IMR-90 (cell line): ENCODE results near the gene RPP40. TPM values are rescaled to one million over a fixed set of nuclear protein-coding genes. Genes with fewer than 3 reads are reported as not detected.

Experiments used
- ATAC-seq: fragments of 200-7000 bp; cut with Tn5 transposase; 2 replicates; pipeline ENCODE4 v1.9.1; 2020; ENCODE audit warnings: low read depth, mild to moderate bottlenecking, moderate library complexity
- BruUV-seq: library from RNA; stranded (reverse); fragments of 400-500 nt; replicated peaks from 2 replicates; lab custom pipeline; 2021; lab: Mats Ljungman, UMichigan
- CTCF ChIA-PET: fragments of 300-600 bp; formaldehyde crosslinking; extraction: SDS; loops from one replicate; lab custom pipeline; 2021; ENCODE audit warnings: antibody characterized with exemption; lab: Yijun Ruan, JAX
- POLR2A ChIA-PET: fragments of 300-600 bp; sonication (Branson Sonifier 250); formaldehyde crosslinking; loops from one replicate; lab custom pipeline; 2022; ENCODE audit warnings: antibody characterized with exemption; ENCODE audit not compliant: unreplicated experiment; lab: Charles Lee
- DNase-seq: peaks from one replicate; pipeline ENCODE4 v3.0.0; 2013
- H2AFZ ChIP-seq: replicated peaks from 2 replicates; pipeline ENCODE3; 2013; ENCODE audit warnings: low read length, mild to moderate bottlenecking; ENCODE audit not compliant: poor library complexity
- H2AK5ac ChIP-seq: 2 replicates; pipeline ENCODE4 v1.6.1; 2013; ENCODE audit warnings: low read depth, low read length, inconsistent platforms
- H2AK9ac ChIP-seq: replicated peaks from 2 replicates; pipeline ENCODE3; 2013; ENCODE audit warnings: mild to moderate bottlenecking, low read depth, low read length, moderate library complexity; ENCODE audit not compliant: poor library complexity
- H2BK120ac ChIP-seq: 2 replicates; pipeline ENCODE4 v1.6.1; 2013; ENCODE audit warnings: low read depth, low read length, inconsistent platforms
- H2BK15ac ChIP-seq: 3 replicates; pipeline ENCODE4 v1.6.1; 2013; ENCODE audit warnings: low read depth, low read length, inconsistent platforms
- H2BK20ac ChIP-seq: 2 replicates; pipeline ENCODE4 v1.6.1; 2013; ENCODE audit warnings: low read depth, mild to moderate bottlenecking, inconsistent platforms, low read length, moderate library complexity
- H2BK5ac ChIP-seq: 2 replicates; pipeline ENCODE4 v1.6.1; 2013; ENCODE audit warnings: mild to moderate bottlenecking, low read depth, low read length, inconsistent platforms; ENCODE audit not compliant: poor library complexity, severe bottlenecking
- H3K14ac ChIP-seq: replicated peaks from 2 replicates; pipeline ENCODE4 v1.6.1; 2013; ENCODE audit warnings: low read depth, low read length, inconsistent platforms
- H3K18ac ChIP-seq: 2 replicates; pipeline ENCODE4 v1.6.1; 2013; ENCODE audit warnings: low read depth, low read length, control low read depth
- H3K23ac ChIP-seq: 2 replicates; pipeline ENCODE4 v1.6.1; 2013; ENCODE audit warnings: low read depth, low read length, inconsistent platforms
- H3K27ac ChIP-seq: 2 replicates; pipeline ENCODE4 v1.5.1; 2013; ENCODE audit warnings: mild to moderate bottlenecking, control low read depth, low read length; ENCODE audit not compliant: insufficient read depth
- H3K27me3 ChIP-seq: 2 replicates; pipeline ENCODE4 v1.6.1; 2013; ENCODE audit warnings: low read length; ENCODE audit not compliant: control insufficient read depth, insufficient read depth
- H3K36me3 ChIP-seq: 2 replicates; pipeline ENCODE4 v1.6.1; 2013; ENCODE audit warnings: low read length, mixed read lengths; ENCODE audit not compliant: control insufficient read depth, insufficient read depth
- H3K4ac ChIP-seq: 2 replicates; pipeline ENCODE4 v1.6.1; 2013; ENCODE audit warnings: low read depth, low read length, inconsistent platforms
- H3K4me1 ChIP-seq: 2 replicates; pipeline ENCODE4 v1.6.1; 2013; ENCODE audit warnings: low read length, mixed read lengths; ENCODE audit not compliant: control insufficient read depth, insufficient read depth
- H3K4me2 ChIP-seq: 2 replicates; pipeline ENCODE4 v1.6.1; 2013; ENCODE audit warnings: low read depth, mild to moderate bottlenecking, control low read depth, low read length, moderate library complexity
- H3K4me3 ChIP-seq: 2 replicates; pipeline ENCODE4 v1.5.1; 2013; ENCODE audit warnings: low read depth, mild to moderate bottlenecking, control low read depth, low read length, moderate library complexity; ENCODE audit not compliant: insufficient read depth
- H3K56ac ChIP-seq: 2 replicates; pipeline ENCODE4 v1.6.1; 2013; ENCODE audit warnings: low read length, inconsistent platforms; ENCODE audit not compliant: insufficient read depth; ENCODE audit errors: extremely low read depth
- H3K79me1 ChIP-seq, 2 experiments: 2 replicates each; pipeline ENCODE4 v1.6.1; 2013; ENCODE audit warnings: low read length in 2 of 2, inconsistent platforms in 1 of 2, low read depth in 1 of 2
- H3K9ac ChIP-seq: 2 replicates; pipeline ENCODE4 v1.6.1; 2013; ENCODE audit warnings: low read depth, low read length, control low read depth
- H3K9me1 ChIP-seq: 2 replicates; pipeline ENCODE4 v1.6.1; 2013; ENCODE audit warnings: low read length, inconsistent platforms; ENCODE audit not compliant: insufficient read depth
- H3K9me3 ChIP-seq: 2 replicates; pipeline ENCODE4 v1.6.1; 2013; ENCODE audit warnings: low read length; ENCODE audit not compliant: control insufficient read depth, insufficient read depth
- H4K20me1 ChIP-seq: 2 replicates; pipeline ENCODE4 v1.6.1; 2013; ENCODE audit warnings: low read length, inconsistent platforms; ENCODE audit not compliant: insufficient read depth
- H4K5ac ChIP-seq: 2 replicates; pipeline ENCODE4 v1.6.1; 2013; ENCODE audit warnings: mild to moderate bottlenecking, low read depth, low read length, control low read depth
- H4K8ac ChIP-seq, 2 experiments: 2 replicates each; pipeline ENCODE4 v1.6.1; 2013; ENCODE audit warnings: low read depth in 2 of 2, low read length in 2 of 2, control low read depth in 1 of 2, inconsistent platforms in 1 of 2
- H4K91ac ChIP-seq: 2 replicates; pipeline ENCODE4 v1.6.1; 2013; ENCODE audit warnings: low read depth, low read length, inconsistent platforms; ENCODE audit not compliant: insufficient read depth
- BHLHE40 ChIP-seq: fragments of 150-350 bp; IDR thresholded peaks from 2 replicates; pipeline ENCODE4 v1.6.1; 2016; ENCODE audit warnings: mild to moderate bottlenecking, low read depth, low read length
- MAFK ChIP-seq: IDR thresholded peaks from 2 replicates; pipeline ENCODE4 v1.6.1; 2012; ENCODE audit warnings: low read depth, low read length, improper control_type of control experiment
- MAZ ChIP-seq: IDR thresholded peaks from 2 replicates; pipeline ENCODE4 v1.6.1; 2012; ENCODE audit warnings: low read depth, mild to moderate bottlenecking, low read length, improper control_type of control experiment, moderate library complexity, borderline replicate concordance
- MXI1 ChIP-seq: IDR thresholded peaks from 2 replicates; pipeline ENCODE4 v1.6.1; 2012; ENCODE audit warnings: low read depth, mild to moderate bottlenecking, low read length, moderate library complexity, borderline replicate concordance
- RFX5 ChIP-seq: IDR thresholded peaks from 2 replicates; pipeline ENCODE4 v1.8.0; 2012; ENCODE audit warnings: low read depth, mild to moderate bottlenecking, low read length, moderate library complexity
- USF2 ChIP-seq: fragments of 150-350 bp; IDR thresholded peaks from 2 replicates; pipeline ENCODE4 v1.6.1; 2017; ENCODE audit warnings: mild to moderate bottlenecking, antibody characterized with exemption, low read length, low read depth
- WGBS, 2 experiments: methylation state at CpG; one replicate each; pipeline versions ENCODE4 v1.1.5 to v1.1.7; 2013; ENCODE audit warnings: missing lambda C conversion rate in 2 of 2; ENCODE audit not compliant: insufficient read length in 1 of 2; ENCODE audit errors: extremely low coverage in 2 of 2; 5-methylcytosine and 5-hydroxymethylcytosine counted together
- dilution Hi-C: fragments of 300-500 bp; cut with HindIII; formaldehyde crosslinking; loops from one replicate; pipeline ENCODE4 v1.14.3; 2018; ENCODE audit warnings: low sequenced_read_pairs; ENCODE audit not compliant: unreplicated experiment
- in situ Hi-C: fragments of 300-500 bp; cut with MboI; formaldehyde crosslinking; loops from 3 replicates; pipeline ENCODE4 v1.14.3; 2019; ENCODE audit warnings: low sequenced_read_pairs, inconsistent platforms, mixed read lengths
- intact Hi-C: fragments of 100-400 bp; cut with micrococcal nuclease; formaldehyde crosslinking; loops from 2 replicates; pipeline ENCODE4 v1.10.0; 2022
- polyA plus RNA-seq, 3 experiments: library from polyadenylated mRNA; depleted of rRNA; stranded (reverse); fragments of >200 nt; gene quantifications; 2 replicates each; pipeline ENCODE4 v1.2.3, GENCODE V29; 2012; ENCODE audit warnings: low replicate concordance in 1 of 3
- total RNA-seq: library from RNA; depleted of rRNA; stranded (reverse); fragments of >200 nt; gene quantifications from 2 replicates; pipeline ENCODE4 v1.2.3, GENCODE V29; 2012
- TF ChIP-seq, protein P1 (sequence below): conservative IDR thresholded peaks from 2 replicates; pipeline ENCODE4 v1.5.1; 2012; ENCODE audit warnings: mild to moderate bottlenecking, low read depth, low read length, improper control_type of control experiment

The RPP40 gene
- total and polyA plus RNA-seq, 2 of the 4 experiments (the other 2 are of a cell fraction): 8.1 to 22.2 TPM

DNA sequence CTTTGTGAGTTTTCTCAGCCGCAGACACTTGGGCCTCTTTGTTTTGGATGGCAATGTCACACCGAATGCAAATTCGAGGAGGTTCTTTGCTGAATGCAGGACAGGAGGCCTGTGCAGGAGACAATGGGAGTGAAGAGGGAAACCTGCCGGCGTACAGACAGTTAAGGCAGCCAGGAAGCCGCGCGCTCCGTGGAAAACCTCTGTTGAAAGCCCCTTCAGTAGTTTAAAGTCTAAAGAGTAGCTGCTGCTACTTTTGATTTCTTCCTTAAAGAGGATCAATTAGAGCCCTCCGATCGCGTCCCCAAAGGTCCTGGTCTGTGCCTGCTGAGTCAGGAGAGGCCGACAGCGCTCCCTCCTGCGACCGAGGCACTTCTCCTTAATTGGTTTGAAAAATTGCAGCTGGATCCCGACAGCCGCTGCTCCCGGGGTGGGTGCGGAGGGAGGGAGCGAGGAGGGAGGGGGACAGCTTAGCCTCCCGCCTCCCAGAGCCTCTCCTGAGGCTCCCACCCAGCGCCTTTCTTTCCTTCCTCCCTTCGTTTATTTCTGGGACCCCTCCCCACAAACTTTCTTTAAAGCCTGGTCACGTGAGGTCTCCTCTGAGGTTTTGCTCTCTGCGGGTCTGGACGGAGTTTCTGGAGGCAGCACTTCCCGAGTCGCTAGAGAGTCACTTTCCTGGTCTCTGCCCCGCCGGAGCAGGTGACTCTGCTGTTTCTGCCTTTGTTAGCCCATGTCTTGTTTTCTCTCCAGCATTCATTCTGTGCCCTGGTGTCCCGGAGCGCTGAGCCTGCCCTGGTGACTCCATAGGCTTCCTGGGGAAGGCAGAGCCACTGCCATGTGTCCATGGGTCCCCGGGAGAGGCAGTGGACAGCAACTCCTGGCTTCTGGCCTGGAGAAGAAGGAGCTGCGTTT is 22.3 kb upstream of the RPP40 start:
- peak overlapping the region; percentile 73 for H2BK120ac ChIP-seq
- ATAC-seq (peak; percentile 91), DNase-seq (peak; percentile 30)
- peak overlapping the region; percentile 62; the same call in 1 of the 3 replicates for H2BK15ac ChIP-seq
- H3K14ac ChIP-seq: peak overlapping the region; percentile 66
- H4K5ac ChIP-seq: peak overlapping the region; percentile 1; the same call in 1 of the 2 replicates
- in situ Hi-C loops (no loop called here), dilution Hi-C loops (no loop called here), intact Hi-C loops (no loop called here)
- H3K18ac ChIP-seq: peak overlapping the region; percentile 3; the same call in 1 of the 2 replicates
- H3K4me2 ChIP-seq: peak overlapping the region; percentile 77
- peaks cover 6% of the 10 kb centered on the region; the same call in 1 of the 2 replicates for H3K4me1 ChIP-seq
- peak overlapping the region; percentile 58; the same call in 1 of the 2 replicates for H3K23ac ChIP-seq
- 14% methylated on average over 16 of the region's 35 CpGs; no CpG with 5 or more reads in 1 of the 2 experiments for WGBS, 2 experiments
- H3K27ac ChIP-seq: peak overlapping the region; percentile 16; the same call in 1 of the 2 replicates
- H2BK20ac ChIP-seq: peak overlapping the region; percentile 53
- ChIA-PET POLR2A (interaction anchor here (0.5 to 0.7 kb wide), 2 partner anchors 114 to 628 kb away, joined by 3 to 4 read pairs; no protein-coding TSS in a partner anchor), CTCF (interaction anchor here (1.5 kb wide), 1 partner anchor 13 kb away, joined by 3 read pairs; no protein-coding TSS in a partner anchor)
- peak overlapping the region; percentile 45 for H3K4ac ChIP-seq
- no peaks in the 10 kb centered on the region for H3K9me1 ChIP-seq
- peak overlapping the region; percentile 45 for H3K9ac ChIP-seq
- H2AK5ac ChIP-seq: no peak overlapping the region
- H3K4me3 ChIP-seq: peak overlapping the region; percentile 47
- no peaks in the 10 kb centered on the region; the same call in 1 of the 2 replicates for H3K36me3 ChIP-seq
- no peak overlapping the region for H2BK5ac ChIP-seq
- no peaks in the 10 kb centered on the region for H3K27me3 ChIP-seq
- H4K20me1 ChIP-seq: no peaks in the 10 kb centered on the region
- TF ChIP-seq, protein P1, sequence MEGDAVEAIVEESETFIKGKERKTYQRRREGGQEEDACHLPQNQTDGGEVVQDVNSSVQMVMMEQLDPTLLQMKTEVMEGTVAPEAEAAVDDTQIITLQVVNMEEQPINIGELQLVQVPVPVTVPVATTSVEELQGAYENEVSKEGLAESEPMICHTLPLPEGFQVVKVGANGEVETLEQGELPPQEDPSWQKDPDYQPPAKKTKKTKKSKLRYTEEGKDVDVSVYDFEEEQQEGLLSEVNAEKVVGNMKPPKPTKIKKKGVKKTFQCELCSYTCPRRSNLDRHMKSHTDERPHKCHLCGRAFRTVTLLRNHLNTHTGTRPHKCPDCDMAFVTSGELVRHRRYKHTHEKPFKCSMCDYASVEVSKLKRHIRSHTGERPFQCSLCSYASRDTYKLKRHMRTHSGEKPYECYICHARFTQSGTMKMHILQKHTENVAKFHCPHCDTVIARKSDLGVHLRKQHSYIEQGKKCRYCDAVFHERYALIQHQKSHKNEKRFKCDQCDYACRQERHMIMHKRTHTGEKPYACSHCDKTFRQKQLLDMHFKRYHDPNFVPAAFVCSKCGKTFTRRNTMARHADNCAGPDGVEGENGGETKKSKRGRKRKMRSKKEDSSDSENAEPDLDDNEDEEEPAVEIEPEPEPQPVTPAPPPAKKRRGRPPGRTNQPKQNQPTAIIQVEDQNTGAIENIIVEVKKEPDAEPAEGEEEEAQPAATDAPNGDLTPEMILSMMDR: no peak
- TF ChIP-seq USF2 (peak; percentile 58), BHLHE40 (0 out of 2 replicates have a peak, but pooled peaks have one; percentile 34), MAFK (peak; percentile 27; the same call in 1 of the 2 replicates), MXI1 (peak; percentile 45; the same call in 1 of the 2 replicates), MAZ (peak; percentile 98), RFX5 (no peak)
- peak overlapping the region; percentile 80 for H4K91ac ChIP-seq
- no TSS peak for BruUV-seq
- peak overlapping the region; percentile 40; the same call in 1 of the 2 replicates for H3K56ac ChIP-seq
- peak overlapping the region; percentile 92 for H2AFZ ChIP-seq
- H4K8ac ChIP-seq: peak overlapping the region; percentile 79 to 81
- peak overlapping the region; percentile 43 for H2AK9ac ChIP-seq
- H3K9me3 ChIP-seq: no peaks in the 10 kb centered on the region
- no peaks in the 10 kb centered on the region for H3K79me1 ChIP-seq
